Fibroblast of the aortic adventitia (primary cell): Measurements from ENCODE around the gene C11orf97. TPM values are rescaled to one million over a fixed set of nuclear protein-coding genes. Genes with fewer than 3 reads are reported as not detected.
A peak's percentile ranks its signal among the peaks of the same experiment; 100 is the strongest.

ENCODE experiments used
- DNase-seq: peaks from one replicate; pipeline ENCODE4 v3.0.0-alpha.2; 2010; ENCODE audit warnings: low read depth
- H3K4me3 ChIP-seq: 2 replicates; pipeline ENCODE4 v1.5.1; 2011; ENCODE audit warnings: low read depth, mild to moderate bottlenecking, control low read depth, low read length, moderate library complexity
- total RNA-seq: library from RNA; depleted of rRNA; stranded (reverse); fragments of >200 nt; gene quantifications from 2 replicates; pipeline ENCODE4 v1.2.3, GENCODE V29; 2012; ENCODE audit warnings: low replicate concordance
- TF ChIP-seq, protein P1 (sequence below): IDR thresholded peaks from 2 replicates; pipeline ENCODE4 v1.5.1; 2011; ENCODE audit warnings: mild to moderate bottlenecking, low read length, control low read depth, inconsistent platforms; ENCODE audit not compliant: insufficient read depth

The C11orf97 gene
- total RNA-seq, 1 donor = not detected

DNA sequence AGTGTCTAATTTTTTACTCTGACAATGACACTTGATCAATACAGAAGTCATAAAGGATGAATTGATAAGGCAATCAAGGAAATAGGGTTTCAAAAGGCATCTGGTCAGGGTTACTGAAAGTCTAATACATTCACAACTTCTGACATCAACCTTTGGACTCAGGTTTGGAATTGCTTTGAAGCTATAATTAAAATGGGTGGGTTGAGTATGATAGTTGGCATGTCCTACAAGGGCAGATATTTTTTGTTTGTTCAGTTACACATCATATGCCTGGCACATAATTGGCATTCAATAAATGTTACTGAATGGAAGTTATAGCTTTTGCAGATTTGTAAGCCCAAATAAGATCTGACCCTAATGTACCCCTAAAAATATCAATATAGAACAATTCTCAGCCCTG lies 24.1 kb downstream of the C11orf97 start:
- TF ChIP-seq, protein P1, sequence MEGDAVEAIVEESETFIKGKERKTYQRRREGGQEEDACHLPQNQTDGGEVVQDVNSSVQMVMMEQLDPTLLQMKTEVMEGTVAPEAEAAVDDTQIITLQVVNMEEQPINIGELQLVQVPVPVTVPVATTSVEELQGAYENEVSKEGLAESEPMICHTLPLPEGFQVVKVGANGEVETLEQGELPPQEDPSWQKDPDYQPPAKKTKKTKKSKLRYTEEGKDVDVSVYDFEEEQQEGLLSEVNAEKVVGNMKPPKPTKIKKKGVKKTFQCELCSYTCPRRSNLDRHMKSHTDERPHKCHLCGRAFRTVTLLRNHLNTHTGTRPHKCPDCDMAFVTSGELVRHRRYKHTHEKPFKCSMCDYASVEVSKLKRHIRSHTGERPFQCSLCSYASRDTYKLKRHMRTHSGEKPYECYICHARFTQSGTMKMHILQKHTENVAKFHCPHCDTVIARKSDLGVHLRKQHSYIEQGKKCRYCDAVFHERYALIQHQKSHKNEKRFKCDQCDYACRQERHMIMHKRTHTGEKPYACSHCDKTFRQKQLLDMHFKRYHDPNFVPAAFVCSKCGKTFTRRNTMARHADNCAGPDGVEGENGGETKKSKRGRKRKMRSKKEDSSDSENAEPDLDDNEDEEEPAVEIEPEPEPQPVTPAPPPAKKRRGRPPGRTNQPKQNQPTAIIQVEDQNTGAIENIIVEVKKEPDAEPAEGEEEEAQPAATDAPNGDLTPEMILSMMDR = no peak
- no peak overlapping the region for H3K4me3 ChIP-seq
- no peak for DNase-seq

DNA sequence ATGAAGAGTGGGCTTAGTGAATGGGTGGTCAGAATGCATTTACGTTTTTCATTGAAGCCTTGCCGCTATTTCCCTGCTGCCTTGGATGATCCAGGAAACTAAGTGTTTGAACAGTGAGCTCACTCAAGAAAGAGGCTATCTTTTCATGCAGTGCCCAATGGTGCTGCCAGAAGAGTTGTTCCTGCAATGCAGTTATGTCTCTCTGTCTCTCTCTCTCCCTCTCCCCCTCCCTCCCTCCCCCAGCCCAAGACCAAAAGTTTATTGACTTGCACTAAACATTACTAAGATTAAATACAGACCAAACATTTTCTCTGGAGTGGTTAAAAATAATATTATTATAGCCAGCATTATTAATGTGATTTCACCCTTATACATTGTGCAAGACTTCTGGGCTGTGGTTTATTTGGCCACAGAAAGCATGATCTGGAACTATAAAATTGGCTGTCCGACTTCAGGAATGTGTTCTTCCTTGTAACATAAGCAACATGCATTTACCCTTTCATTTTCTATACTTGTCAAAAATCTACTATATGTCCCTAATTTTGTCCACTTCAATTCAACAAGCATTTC lies 24.9 kb downstream of the C11orf97 start:
- TF ChIP-seq, protein P1 = no peak
- H3K4me3 ChIP-seq = no peak overlapping the region
- DNase-seq = peak; percentile 86

DNA sequence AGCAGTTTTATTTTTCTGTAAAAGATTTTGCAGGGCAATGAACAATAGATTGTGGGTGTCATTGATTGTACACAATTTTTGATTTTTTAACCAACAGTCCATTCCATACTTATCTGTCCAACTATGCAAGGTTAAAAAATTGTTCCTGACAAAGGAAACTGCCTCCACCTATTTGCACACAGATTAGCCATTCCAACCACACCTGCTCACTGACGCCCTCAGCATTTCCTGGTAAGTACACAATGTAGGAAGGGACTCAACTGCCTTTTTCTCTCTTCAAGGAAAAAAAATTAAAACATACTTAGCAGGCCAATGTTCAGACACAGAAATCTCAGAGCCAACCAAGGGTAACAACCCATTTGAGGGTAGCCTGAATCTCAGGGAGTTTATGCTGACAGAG lies 27.2 kb downstream of the C11orf97 start:
- DNase-seq = no peak
- no peak overlapping the region for H3K4me3 ChIP-seq
- TF ChIP-seq, protein P1 = no peak

DNA sequence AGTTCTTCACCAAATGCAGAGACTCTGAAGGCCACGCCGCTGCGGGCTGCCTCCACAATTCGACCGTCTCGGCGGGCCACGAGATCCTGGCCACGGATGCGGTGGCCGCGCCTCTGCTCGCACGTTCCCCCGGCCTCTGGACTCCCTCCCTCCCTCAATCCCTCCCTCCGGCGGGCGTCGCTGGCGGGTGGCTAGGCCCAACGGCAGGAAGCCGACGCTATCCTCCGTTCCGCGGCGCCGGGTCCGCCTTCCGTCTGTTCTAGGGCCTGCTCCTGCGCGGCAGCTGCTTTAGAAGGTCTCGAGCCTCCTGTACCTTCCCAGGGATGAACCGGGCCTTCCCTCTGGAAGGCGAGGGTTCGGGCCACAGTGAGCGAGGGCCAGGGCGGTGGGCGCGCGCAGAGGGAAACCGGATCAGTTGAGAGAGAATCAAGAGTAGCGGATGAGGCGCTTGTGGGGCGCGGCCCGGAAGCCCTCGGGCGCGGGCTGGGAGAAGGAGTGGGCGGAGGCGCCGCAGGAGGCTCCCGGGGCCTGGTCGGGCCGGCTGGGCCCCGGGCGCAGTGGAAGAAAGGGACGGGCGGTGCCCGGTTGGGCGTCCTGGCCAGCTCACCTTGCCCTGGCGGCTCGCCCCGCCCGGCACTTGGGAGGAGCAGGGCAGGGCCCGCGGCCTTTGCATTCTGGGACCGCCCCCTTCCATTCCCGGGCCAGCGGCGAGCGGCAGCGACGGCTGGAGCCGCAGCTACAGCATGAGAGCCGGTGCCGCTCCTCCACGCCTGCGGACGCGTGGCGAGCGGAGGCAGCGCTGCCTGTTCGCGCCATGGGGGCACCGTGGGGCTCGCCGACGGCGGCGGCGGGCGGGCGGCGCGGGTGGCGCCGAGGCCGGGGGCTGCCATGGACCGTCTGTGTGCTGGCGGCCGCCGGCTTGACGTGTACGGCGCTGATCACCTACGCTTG lies 31.7 kb downstream of the C11orf97 start, which contains the start of gene FUT4:
Gene FUT4, plus strand, starts transcription at position 227 of the 951 bp plus-strand sequence. Its CDS starts 213 bp downstream, at position 440.
- peak; percentile 75 for DNase-seq
- TF ChIP-seq, protein P1 = no peak
- peak within 1 kb of the TSS; percentile 69 for H3K4me3 ChIP-seq

DNA sequence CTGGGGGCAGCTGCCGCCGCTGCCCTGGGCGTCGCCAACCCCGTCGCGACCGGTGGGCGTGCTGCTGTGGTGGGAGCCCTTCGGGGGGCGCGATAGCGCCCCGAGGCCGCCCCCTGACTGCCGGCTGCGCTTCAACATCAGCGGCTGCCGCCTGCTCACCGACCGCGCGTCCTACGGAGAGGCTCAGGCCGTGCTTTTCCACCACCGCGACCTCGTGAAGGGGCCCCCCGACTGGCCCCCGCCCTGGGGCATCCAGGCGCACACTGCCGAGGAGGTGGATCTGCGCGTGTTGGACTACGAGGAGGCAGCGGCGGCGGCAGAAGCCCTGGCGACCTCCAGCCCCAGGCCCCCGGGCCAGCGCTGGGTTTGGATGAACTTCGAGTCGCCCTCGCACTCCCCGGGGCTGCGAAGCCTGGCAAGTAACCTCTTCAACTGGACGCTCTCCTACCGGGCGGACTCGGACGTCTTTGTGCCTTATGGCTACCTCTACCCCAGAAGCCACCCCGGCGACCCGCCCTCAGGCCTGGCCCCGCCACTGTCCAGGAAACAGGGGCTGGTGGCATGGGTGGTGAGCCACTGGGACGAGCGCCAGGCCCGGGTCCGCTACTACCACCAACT lies 32.5 kb downstream of the C11orf97 start:
- TF ChIP-seq, protein P1 = no peak
- peak overlapping the region; percentile 69 for H3K4me3 ChIP-seq
- no peak for DNase-seq

DNA sequence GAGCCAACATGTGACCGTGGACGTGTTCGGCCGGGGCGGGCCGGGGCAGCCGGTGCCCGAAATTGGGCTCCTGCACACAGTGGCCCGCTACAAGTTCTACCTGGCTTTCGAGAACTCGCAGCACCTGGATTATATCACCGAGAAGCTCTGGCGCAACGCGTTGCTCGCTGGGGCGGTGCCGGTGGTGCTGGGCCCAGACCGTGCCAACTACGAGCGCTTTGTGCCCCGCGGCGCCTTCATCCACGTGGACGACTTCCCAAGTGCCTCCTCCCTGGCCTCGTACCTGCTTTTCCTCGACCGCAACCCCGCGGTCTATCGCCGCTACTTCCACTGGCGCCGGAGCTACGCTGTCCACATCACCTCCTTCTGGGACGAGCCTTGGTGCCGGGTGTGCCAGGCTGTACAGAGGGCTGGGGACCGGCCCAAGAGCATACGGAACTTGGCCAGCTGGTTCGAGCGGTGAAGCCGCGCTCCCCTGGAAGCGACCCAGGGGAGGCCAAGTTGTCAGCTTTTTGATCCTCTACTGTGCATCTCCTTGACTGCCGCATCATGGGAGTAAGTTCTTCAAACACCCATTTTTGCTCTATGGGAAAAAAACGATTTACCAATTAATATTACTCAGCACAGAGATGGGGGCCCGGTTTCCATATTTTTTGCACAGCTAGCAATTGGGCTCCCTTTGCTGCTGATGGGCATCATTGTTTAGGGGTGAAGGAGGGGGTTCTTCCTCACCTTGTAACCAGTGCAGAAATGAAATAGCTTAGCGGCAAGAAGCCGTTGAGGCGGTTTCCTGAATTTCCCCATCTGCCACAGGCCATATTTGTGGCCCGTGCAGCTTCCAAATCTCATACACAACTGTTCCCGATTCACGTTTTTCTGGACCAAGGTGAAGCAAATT lies 33.3 kb downstream of the C11orf97 start:
- no peak for DNase-seq
- TF ChIP-seq, protein P1 = no peak
- H3K4me3 ChIP-seq = peak overlapping the region; percentile 69
